Measurements from ENCODE around the gene LPIN1. TPM values are rescaled to one million over a fixed set of nuclear protein-coding genes. Genes with fewer than 3 reads are reported as not detected.

LPIN1 gene
- total and polyA plus RNA-seq, 2 donors (not counting 1 experiment from before 2014, with no cell fraction given), result 36.3 to 99.1 TPM

GRCh38 chr2:11798701-11799435 is 52.4 kb downstream of the LPIN1 start:
- ChIA-PET POLR2A (no interaction called here), CTCF (interaction anchor here (0.7 to 1.1 kb wide), 4 partner anchors 14 to 859 kb away, joined by 3 to 4 read pairs (median 3); no protein-coding TSS in a partner anchor)
- TF ChIP-seq CTCF (IDR thresholded peaks at IDR 0.05) (no peak), EZH2 (IDR thresholded peaks at IDR 0.05; ENCODE audit: borderline replicate concordance, insufficient read depth, low read depth, low read length, poor library complexity, severe bottlenecking) (no peak)
- H3K4me3 ChIP-seq (ENCODE audit: control extremely low read depth in 1 of 5, extremely low read depth in 1 of 5, insufficient read depth in 1 of 5, low read depth in 2 of 5, low read length in 4 of 5), result no peak overlapping the region
- no peaks in the 10 kb centered on the region for H3K9me3 Mint-ChIP-seq (ENCODE audit: insufficient read depth)
- H3K4me3 Mint-ChIP-seq, result no peak overlapping the region
- ATAC-seq (ENCODE audit: low read depth), result no peak
- no peak overlapping the region for H3K27ac ChIP-seq (ENCODE audit: low read length in 2 of 2)
- no peaks in the 10 kb centered on the region for H3K27me3 ChIP-seq (replicated peaks in 1 of 4; ENCODE audit: control extremely low read depth in 1 of 4, control insufficient read depth in 3 of 4, insufficient read depth in 4 of 4, low read length in 3 of 4)
- no peaks in the 10 kb centered on the region for H3K4me1 Mint-ChIP-seq
- H3K9ac ChIP-seq (ENCODE audit: low read length), result no peak overlapping the region
- no peaks in the 10 kb centered on the region for H4K20me1 ChIP-seq (ENCODE audit: control insufficient read depth, insufficient read depth, low read length, poor library complexity, severe bottlenecking)
- H3K4me2 ChIP-seq (replicated peaks; ENCODE audit: low read depth, low read length, poor library complexity, severe bottlenecking), result no peak overlapping the region
- no peaks in the 10 kb centered on the region for H3K27me3 Mint-ChIP-seq
- H3K9me3 ChIP-seq (ENCODE audit: control extremely low read depth in 1 of 3, control insufficient read depth in 2 of 3, insufficient read depth in 1 of 3, low read length in 2 of 3), result no peaks in the 10 kb centered on the region
- 96% methylated on average over 13 of the region's 15 CpGs for WGBS (ENCODE audit: insufficient coverage)
- no peak overlapping the region for H3K27ac Mint-ChIP-seq
- intact Hi-C loops (cut with micrococcal nuclease), result no loop called here
- peaks cover 0 to 81% of the 10 kb centered on the region in 2 experiments for H3K36me3 ChIP-seq (replicated peaks in 1 of 2; ENCODE audit: control extremely low read depth in 1 of 2, control insufficient read depth in 1 of 2, extremely low read depth in 1 of 2, insufficient read depth in 2 of 2, low read length in 1 of 2)
- H2AFZ ChIP-seq (ENCODE audit: insufficient read depth, low read depth, low read length, poor library complexity, severe bottlenecking), result no peak overlapping the region
- DNase-seq, result no peak
- no peaks in the 10 kb centered on the region for H3K79me2 ChIP-seq (ENCODE audit: control insufficient read depth, insufficient read depth, low read length)
- H3K4me1 ChIP-seq (ENCODE audit: control insufficient read depth in 2 of 2, insufficient read depth in 2 of 2, low read length in 2 of 2), result no peaks in the 10 kb centered on the region

- H3K27me3 Mint-ChIP-seq, result no peaks in the 10 kb centered on the region
- no peak for ATAC-seq (ENCODE audit: low read depth)
- Histone ChIP-seq H4K20me1 (ENCODE audit: control insufficient read depth, insufficient read depth, low read length, poor library complexity, severe bottlenecking) (no peaks in the 10 kb centered on the region), H3K27ac (ENCODE audit: low read length in 2 of 2) (no peak overlapping the region), H3K4me1 (ENCODE audit: control insufficient read depth in 2 of 2, insufficient read depth in 2 of 2, low read length in 2 of 2) (no peaks in the 10 kb centered on the region), H3K4me2 (replicated peaks; ENCODE audit: low read depth, low read length, poor library complexity, severe bottlenecking) (no peak overlapping the region), H2AFZ (ENCODE audit: insufficient read depth, low read depth, low read length, poor library complexity, severe bottlenecking) (no peak overlapping the region), H3K9me3 (ENCODE audit: control extremely low read depth in 1 of 3, control insufficient read depth in 2 of 3, insufficient read depth in 1 of 3, low read length in 2 of 3) (no peaks in the 10 kb centered on the region), H3K36me3 (replicated peaks in 1 of 2; ENCODE audit: control extremely low read depth in 1 of 2, control insufficient read depth in 1 of 2, extremely low read depth in 1 of 2, insufficient read depth in 2 of 2, low read length in 1 of 2) (peaks cover 0 to 83% of the 10 kb centered on the region in 2 experiments), H3K79me2 (ENCODE audit: control insufficient read depth, insufficient read depth, low read length) (no peaks in the 10 kb centered on the region), H3K9ac (ENCODE audit: low read length) (no peak overlapping the region), H3K27me3 (replicated peaks in 1 of 4; ENCODE audit: control extremely low read depth in 1 of 4, control insufficient read depth in 3 of 4, insufficient read depth in 4 of 4, low read length in 3 of 4) (no peaks in the 10 kb centered on the region), H3K4me3 (ENCODE audit: control extremely low read depth in 1 of 5, extremely low read depth in 1 of 5, insufficient read depth in 1 of 5, low read depth in 2 of 5, low read length in 4 of 5) (no peak overlapping the region)
- no peak overlapping the region for H3K4me3 Mint-ChIP-seq
- ChIA-PET CTCF (no interaction called here), POLR2A (no interaction called here)
- TF ChIP-seq EZH2 (IDR thresholded peaks at IDR 0.05; ENCODE audit: borderline replicate concordance, insufficient read depth, low read depth, low read length, poor library complexity, severe bottlenecking), result no peak
- no peak for TF ChIP-seq CTCF (IDR thresholded peaks at IDR 0.05)
- 89% methylated on average over 7 of the region's 8 CpGs for WGBS (ENCODE audit: insufficient coverage)
- intact Hi-C loops (cut with micrococcal nuclease), result no loop called here
- H3K9me3 Mint-ChIP-seq (ENCODE audit: insufficient read depth), result no peaks in the 10 kb centered on the region
- no peak overlapping the region for H3K27ac Mint-ChIP-seq
- DNase-seq, result no peak
- no peaks in the 10 kb centered on the region for H3K4me1 Mint-ChIP-seq
Observed at GRCh38 chr2:11799826-11800225, 53.4 kb downstream of the LPIN1 start.

All from B cell (primary cell).